GM23338 (cell line): Measurements from ENCODE around the gene PARD3.

Experiments used
- CREB1 ChIP-seq: fragments of 250-450 bp; sonication (Bioruptor Pico); IDR thresholded peaks from 2 replicates; pipeline ENCODE4 v1.5.0; 2020; ENCODE audit warnings: low read depth, mild to moderate bottlenecking, moderate library complexity
- EZH2 ChIP-seq: fragments of 200-600 bp; sonication (generic); IDR thresholded peaks from one replicate; pipeline ENCODE4 v1.8.0; 2017; ENCODE audit warnings: antibody characterized with exemption, mild to moderate bottlenecking, low read depth; ENCODE audit not compliant: unreplicated experiment
- EZH2phosphoT487 ChIP-seq: fragments of 200-600 bp; sonication (generic); IDR thresholded peaks from one replicate; pipeline ENCODE4 v1.8.1; 2018; ENCODE audit warnings: antibody characterized with exemption; ENCODE audit not compliant: unreplicated experiment
- JUNB ChIP-seq: IDR thresholded peaks from one replicate; pipeline ENCODE4 v1.6.1; 2016; ENCODE audit warnings: antibody characterized with exemption; ENCODE audit not compliant: unreplicated experiment
- NANOG ChIP-seq: IDR thresholded peaks from 2 replicates; pipeline ENCODE4 v1.6.1; 2016; ENCODE audit warnings: antibody characterized with exemption, borderline replicate concordance
- POLR2AphosphoS5 ChIP-seq: IDR thresholded peaks from 2 replicates; pipeline ENCODE4 v1.6.1; 2016; ENCODE audit warnings: antibody characterized with exemption, low read depth
- TF ChIP-seq, protein P1 (sequence below), 2 experiments: fragments of 200-600 bp in 1 of 2; sonication (generic) in 1 of 2; conservative IDR thresholded peaks; 2 replicates each; pipeline versions ENCODE4 v1.5.1 to v1.6.1; 2016 to 2017; ENCODE audit warnings: antibody characterized with exemption in 2 of 2, low read depth in 2 of 2, mild to moderate bottlenecking in 2 of 2, moderate library complexity in 1 of 2
- TF ChIP-seq, protein P2 (sequence below): IDR thresholded peaks from one replicate; pipeline ENCODE4 v1.6.1; 2018; ENCODE audit warnings: antibody characterized with exemption; ENCODE audit not compliant: unreplicated experiment

DNA sequence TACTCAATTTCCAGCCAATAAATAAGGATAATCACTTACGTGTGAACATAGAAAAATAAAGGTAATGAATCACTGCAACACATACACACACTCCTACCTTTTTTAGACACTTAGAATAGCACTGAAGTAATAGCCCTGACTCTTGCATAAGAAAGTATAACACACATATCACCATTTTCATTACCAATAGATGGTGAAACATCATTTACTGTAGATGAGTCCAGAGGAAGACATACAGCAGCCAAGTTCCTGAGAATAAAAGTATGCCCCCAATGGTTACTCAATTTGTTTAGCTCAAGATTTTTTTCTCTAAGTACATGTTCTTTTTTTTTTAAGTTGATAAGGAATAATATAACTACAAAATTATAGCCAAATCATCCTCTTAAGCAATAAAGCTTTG lies 316.3 kb downstream of the PARD3 start:
- no peak for TF ChIP-seq POLR2AphosphoS5
- TF ChIP-seq, protein P1, sequence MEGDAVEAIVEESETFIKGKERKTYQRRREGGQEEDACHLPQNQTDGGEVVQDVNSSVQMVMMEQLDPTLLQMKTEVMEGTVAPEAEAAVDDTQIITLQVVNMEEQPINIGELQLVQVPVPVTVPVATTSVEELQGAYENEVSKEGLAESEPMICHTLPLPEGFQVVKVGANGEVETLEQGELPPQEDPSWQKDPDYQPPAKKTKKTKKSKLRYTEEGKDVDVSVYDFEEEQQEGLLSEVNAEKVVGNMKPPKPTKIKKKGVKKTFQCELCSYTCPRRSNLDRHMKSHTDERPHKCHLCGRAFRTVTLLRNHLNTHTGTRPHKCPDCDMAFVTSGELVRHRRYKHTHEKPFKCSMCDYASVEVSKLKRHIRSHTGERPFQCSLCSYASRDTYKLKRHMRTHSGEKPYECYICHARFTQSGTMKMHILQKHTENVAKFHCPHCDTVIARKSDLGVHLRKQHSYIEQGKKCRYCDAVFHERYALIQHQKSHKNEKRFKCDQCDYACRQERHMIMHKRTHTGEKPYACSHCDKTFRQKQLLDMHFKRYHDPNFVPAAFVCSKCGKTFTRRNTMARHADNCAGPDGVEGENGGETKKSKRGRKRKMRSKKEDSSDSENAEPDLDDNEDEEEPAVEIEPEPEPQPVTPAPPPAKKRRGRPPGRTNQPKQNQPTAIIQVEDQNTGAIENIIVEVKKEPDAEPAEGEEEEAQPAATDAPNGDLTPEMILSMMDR (conservative IDR thresholded peaks at IDR 0.05; ENCODE audit: low read depth in 2 of 2): no peak
- no peak for TF ChIP-seq CREB1 (CRISPR knock-in tag)
- no peak for TF ChIP-seq EZH2
- TF ChIP-seq NANOG: no peak
- TF ChIP-seq, protein P2, sequence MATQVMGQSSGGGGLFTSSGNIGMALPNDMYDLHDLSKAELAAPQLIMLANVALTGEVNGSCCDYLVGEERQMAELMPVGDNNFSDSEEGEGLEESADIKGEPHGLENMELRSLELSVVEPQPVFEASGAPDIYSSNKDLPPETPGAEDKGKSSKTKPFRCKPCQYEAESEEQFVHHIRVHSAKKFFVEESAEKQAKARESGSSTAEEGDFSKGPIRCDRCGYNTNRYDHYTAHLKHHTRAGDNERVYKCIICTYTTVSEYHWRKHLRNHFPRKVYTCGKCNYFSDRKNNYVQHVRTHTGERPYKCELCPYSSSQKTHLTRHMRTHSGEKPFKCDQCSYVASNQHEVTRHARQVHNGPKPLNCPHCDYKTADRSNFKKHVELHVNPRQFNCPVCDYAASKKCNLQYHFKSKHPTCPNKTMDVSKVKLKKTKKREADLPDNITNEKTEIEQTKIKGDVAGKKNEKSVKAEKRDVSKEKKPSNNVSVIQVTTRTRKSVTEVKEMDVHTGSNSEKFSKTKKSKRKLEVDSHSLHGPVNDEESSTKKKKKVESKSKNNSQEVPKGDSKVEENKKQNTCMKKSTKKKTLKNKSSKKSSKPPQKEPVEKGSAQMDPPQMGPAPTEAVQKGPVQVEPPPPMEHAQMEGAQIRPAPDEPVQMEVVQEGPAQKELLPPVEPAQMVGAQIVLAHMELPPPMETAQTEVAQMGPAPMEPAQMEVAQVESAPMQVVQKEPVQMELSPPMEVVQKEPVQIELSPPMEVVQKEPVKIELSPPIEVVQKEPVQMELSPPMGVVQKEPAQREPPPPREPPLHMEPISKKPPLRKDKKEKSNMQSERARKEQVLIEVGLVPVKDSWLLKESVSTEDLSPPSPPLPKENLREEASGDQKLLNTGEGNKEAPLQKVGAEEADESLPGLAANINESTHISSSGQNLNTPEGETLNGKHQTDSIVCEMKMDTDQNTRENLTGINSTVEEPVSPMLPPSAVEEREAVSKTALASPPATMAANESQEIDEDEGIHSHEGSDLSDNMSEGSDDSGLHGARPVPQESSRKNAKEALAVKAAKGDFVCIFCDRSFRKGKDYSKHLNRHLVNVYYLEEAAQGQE: no peak
- TF ChIP-seq EZH2phosphoT487: no peak
- TF ChIP-seq JUNB: no peak
